ENCODE data around the gene TBC1D4.

TBC1D4 gene

DNA sequence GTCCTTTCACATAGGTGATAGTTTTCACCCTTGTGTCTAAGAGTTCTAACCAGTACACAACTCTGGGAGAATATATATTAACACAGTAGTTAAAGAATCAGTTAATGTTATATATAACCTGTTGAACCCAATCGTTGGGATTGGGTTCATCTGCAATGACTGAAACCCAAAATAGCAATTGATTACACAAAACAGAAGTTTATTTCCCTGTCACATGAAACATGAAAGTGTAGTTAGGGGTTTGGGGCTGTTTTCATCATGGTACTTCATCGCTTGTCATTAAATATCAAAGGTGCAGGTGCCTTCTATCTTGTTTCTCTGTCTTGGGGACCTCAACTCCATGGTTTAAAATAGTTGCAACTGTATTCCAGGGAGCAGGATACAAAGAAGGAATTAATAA is 106.6 kb downstream of the TBC1D4 start:
- TF ChIP-seq, protein P1, sequence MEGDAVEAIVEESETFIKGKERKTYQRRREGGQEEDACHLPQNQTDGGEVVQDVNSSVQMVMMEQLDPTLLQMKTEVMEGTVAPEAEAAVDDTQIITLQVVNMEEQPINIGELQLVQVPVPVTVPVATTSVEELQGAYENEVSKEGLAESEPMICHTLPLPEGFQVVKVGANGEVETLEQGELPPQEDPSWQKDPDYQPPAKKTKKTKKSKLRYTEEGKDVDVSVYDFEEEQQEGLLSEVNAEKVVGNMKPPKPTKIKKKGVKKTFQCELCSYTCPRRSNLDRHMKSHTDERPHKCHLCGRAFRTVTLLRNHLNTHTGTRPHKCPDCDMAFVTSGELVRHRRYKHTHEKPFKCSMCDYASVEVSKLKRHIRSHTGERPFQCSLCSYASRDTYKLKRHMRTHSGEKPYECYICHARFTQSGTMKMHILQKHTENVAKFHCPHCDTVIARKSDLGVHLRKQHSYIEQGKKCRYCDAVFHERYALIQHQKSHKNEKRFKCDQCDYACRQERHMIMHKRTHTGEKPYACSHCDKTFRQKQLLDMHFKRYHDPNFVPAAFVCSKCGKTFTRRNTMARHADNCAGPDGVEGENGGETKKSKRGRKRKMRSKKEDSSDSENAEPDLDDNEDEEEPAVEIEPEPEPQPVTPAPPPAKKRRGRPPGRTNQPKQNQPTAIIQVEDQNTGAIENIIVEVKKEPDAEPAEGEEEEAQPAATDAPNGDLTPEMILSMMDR (IDR thresholded peaks at IDR 0.05; ENCODE audit: insufficient read depth, low read length, missing control alignments): no peak
- no peak overlapping the region for H3K4me3 ChIP-seq (ENCODE audit: low read depth, low read length)
- POLR2A ChIA-PET: no interaction called here
- CTCF ChIA-PET: interaction anchor here (1.2 to 5.5 kb wide), 4 partner anchors 11 to 160 kb away, joined by 4 to 56 read pairs (median 6); partner anchors contain the start of genes COMMD6 and TBC1D4
- no peak for DNase-seq (ENCODE audit: low read depth, low spot score)

GRCh38 chr13:75373988-75374387 is 108.0 kb downstream of the TBC1D4 start:
- no peak overlapping the region for H3K4me3 ChIP-seq (ENCODE audit: low read depth, low read length)
- ChIA-PET POLR2A (no interaction called here), CTCF (interaction anchor here (0.8 to 5.5 kb wide), 13 partner anchors 8 to 167 kb away, joined by 3 to 56 read pairs (median 9); partner anchors contain the start of genes COMMD6 and TBC1D4)
- TF ChIP-seq, protein P1 (IDR thresholded peaks at IDR 0.05; ENCODE audit: insufficient read depth, low read length, missing control alignments): no peak
- DNase-seq (ENCODE audit: low read depth, low spot score): no peak

- DNase-seq (ENCODE audit: low read depth, low spot score): no peak
- TF ChIP-seq, protein P1 (IDR thresholded peaks at IDR 0.05; ENCODE audit: insufficient read depth, low read length, missing control alignments): no peak
- H3K4me3 ChIP-seq (ENCODE audit: low read depth, low read length): no peak overlapping the region
- ChIA-PET CTCF (interaction anchor here (0.6 to 5.5 kb wide), 45 partner anchors 8 to 210 kb away, joined by 3 to 56 read pairs (median 4); partner anchors contain the start of genes COMMD6, TBC1D4 and UCHL3), POLR2A (no interaction called here)
Measured at GRCh38 chr13:75372923-75373841, 108.8 kb downstream of the TBC1D4 start.

DNA sequence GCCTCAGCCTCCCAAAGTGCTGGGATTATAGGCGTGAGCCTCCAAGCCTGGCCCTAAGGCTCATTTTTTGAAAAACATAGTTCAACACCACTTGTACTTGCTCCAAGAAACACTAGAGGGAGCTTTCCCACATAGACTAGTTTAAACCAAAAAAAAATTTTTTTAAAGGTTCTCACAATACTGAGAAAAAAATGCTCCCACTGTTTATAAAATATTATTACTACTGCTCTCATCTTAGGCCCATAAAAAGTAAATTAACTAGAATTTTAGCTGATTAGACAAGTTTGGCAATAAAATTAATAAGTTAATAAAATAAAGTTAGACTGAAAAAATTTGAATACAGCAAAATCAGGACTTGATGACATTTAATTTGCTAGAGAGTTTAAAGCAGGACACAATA is 109.5 kb downstream of the TBC1D4 start:
- no peak overlapping the region for H3K4me3 ChIP-seq (ENCODE audit: low read depth, low read length)
- DNase-seq (ENCODE audit: low read depth, low spot score): no peak
- CTCF ChIA-PET: interaction anchor here (0.6 to 5.5 kb wide), 44 partner anchors 8 to 211 kb away, joined by 3 to 56 read pairs (median 4); partner anchors contain the start of genes COMMD6, TBC1D4 and UCHL3
- POLR2A ChIA-PET: no interaction called here
- TF ChIP-seq, protein P1 (IDR thresholded peaks at IDR 0.05; ENCODE audit: insufficient read depth, low read length, missing control alignments): peak; percentile 39

- CTCF ChIA-PET: interaction anchor here (0.6 to 5.5 kb wide), 17 partner anchors 10 to 187 kb away, joined by 3 to 56 read pairs (median 6); partner anchors contain the start of genes COMMD6 and TBC1D4
- DNase-seq (ENCODE audit: low read depth, low spot score): no peak
- no peak overlapping the region for H3K4me3 ChIP-seq (ENCODE audit: low read depth, low read length)
- TF ChIP-seq, protein P1 (IDR thresholded peaks at IDR 0.05; ENCODE audit: insufficient read depth, low read length, missing control alignments): no peak
- POLR2A ChIA-PET: no interaction called here
Measured at GRCh38 chr13:75371203-75371602, 110.8 kb downstream of the TBC1D4 start.

- ChIA-PET POLR2A (no interaction called here), CTCF (interaction anchor here (0.6 to 5.5 kb wide), 16 partner anchors 10 to 187 kb away, joined by 3 to 56 read pairs (median 10); partner anchors contain the start of genes COMMD6 and TBC1D4)
- no peak for DNase-seq (ENCODE audit: low read depth, low spot score)
- H3K4me3 ChIP-seq (ENCODE audit: low read depth, low read length): no peak overlapping the region
- TF ChIP-seq, protein P1 (IDR thresholded peaks at IDR 0.05; ENCODE audit: insufficient read depth, low read length, missing control alignments): no peak
Measured at GRCh38 chr13:75370774-75371173, 111.2 kb downstream of the TBC1D4 start.
